Body of pancreas (tissue), 4 donors: ENCODE measurements around the gene SPTBN1. TPM values are rescaled to one million over a fixed set of nuclear protein-coding genes. Genes with fewer than 3 reads are reported as not detected.

Source experiments
- ATAC-seq: fragments of 150-250 bp; one replicate; pipeline ENCODE4 v1.9.1; 2016
- DNase-seq, 4 donors: peaks; one replicate each; pipeline ENCODE4 v3.0.0-alpha.2; 2019
- H3K27ac ChIP-seq, 4 donors: fragments of 200-600 bp; sonication (generic); 1 replicate in 3 of 4; 2 replicates in 1 of 4; pipeline versions ENCODE4 v1.5.1 to v1.6.1; 2016 to 2019; ENCODE audit warnings: mild to moderate bottlenecking in 1 of 4, mixed read lengths in 1 of 4, moderate library complexity in 1 of 4
- H3K27me3 ChIP-seq, 2 donors: fragments of 200-600 bp; sonication (generic); one replicate each; pipeline ENCODE4 v1.6.0; 2016; ENCODE audit warnings: mild to moderate bottlenecking in 1 of 2
- H3K36me3 ChIP-seq, 2 donors: fragments of 200-600 bp; sonication (generic); replicated peaks in 1 of 2; 2 replicates each; pipeline ENCODE4 v1.5.1; 2016; ENCODE audit warnings: low read depth in 2 of 2; ENCODE audit not compliant: insufficient read depth in 1 of 2
- H3K4me1 ChIP-seq: fragments of 200-600 bp; sonication (generic); one replicate; pipeline ENCODE4 v1.6.0; 2016
- H3K4me3 ChIP-seq, 2 donors: fragments of 200-600 bp; sonication (generic); 1 replicate in 1 of 2; 2 replicates in 1 of 2; pipeline ENCODE4 v1.5.1; 2016 to 2019
- H3K9me3 ChIP-seq, 3 donors: fragments of 200-600 bp; sonication (generic); 1 replicate in 2 of 3; 2 replicates in 1 of 3; pipeline ENCODE4 v1.5.1; 2016
- CTCF ChIP-seq, 7 experiments: fragments of 450-650 bp in 4 of 7; fragments of 200-600 bp in 3 of 7; sonication (generic) in 3 of 7; IDR thresholded peaks; one replicate each; pipeline ENCODE4 v1.5.1; 2016 to 2019; ENCODE audit warnings: antibody characterized with exemption in 7 of 7
- POLR2A ChIP-seq, 3 donors: fragments of 450-650 bp; IDR thresholded peaks; one replicate each; pipeline ENCODE4 v1.6.1; 2016; ENCODE audit warnings: antibody characterized with exemption in 3 of 3, mild to moderate bottlenecking in 2 of 3
- WGBS, 2 donors: methylation state at CpG; one replicate each; pipeline ENCODE4 v1.1.5; 2017; 5-methylcytosine and 5-hydroxymethylcytosine counted together
- intact Hi-C: fragments of 100-400 bp; cut with DNase I; formaldehyde crosslinking; loops from one replicate; pipeline ENCODE4 v1.15.1; 2023
- total RNA-seq, 2 donors: library from RNA; depleted of rRNA; stranded (reverse); fragments of >200 nt; gene quantifications; one replicate each; pipeline ENCODE4 v1.1.0, GENCODE V29; 2016

The SPTBN1 gene
- total RNA-seq, 2 donors from 2014 or later: 186 to 195 TPM

GRCh38 chr2:54663424-54664030, 207.4 kb downstream of the SPTBN1 start:
- H3K27me3 ChIP-seq: no peaks in the 10 kb centered on the region
- peaks cover 0 to 18% of the 10 kb centered on the region in 2 donors for H3K36me3 ChIP-seq
- no peak for ATAC-seq
- H3K4me1 ChIP-seq: peaks cover 31% of the 10 kb centered on the region
- intact Hi-C loops: no loop called here
- TF ChIP-seq POLR2A (IDR thresholded peaks at IDR 0.05) (no peak), CTCF (IDR thresholded peaks at IDR 0.05) (no peak)
- H3K4me3 ChIP-seq: no peak overlapping the region
- no peaks in the 10 kb centered on the region for H3K9me3 ChIP-seq
- no peak overlapping the region for H3K27ac ChIP-seq
- no peak for DNase-seq
- WGBS, 2 donors: 83 to 84% methylated on average over 10 to 13 of the region's 13 CpGs

GRCh38 chr2:54664238-54664786, 208.2 kb downstream of the SPTBN1 start:
- intact Hi-C loops: no loop called here
- Histone ChIP-seq H3K9me3 (no peaks in the 10 kb centered on the region), H3K4me3 (no peak overlapping the region), H3K4me1 (peaks cover 37% of the 10 kb centered on the region), H3K27ac (no peak overlapping the region), H3K27me3 (no peaks in the 10 kb centered on the region), H3K36me3 (peaks cover 0 to 15% of the 10 kb centered on the region in 2 donors)
- WGBS, 2 donors: 93 to 95% methylated on average over 18 of the region's 18 CpGs
- DNase-seq (no peak), ATAC-seq (no peak)
- no peak for TF ChIP-seq POLR2A (IDR thresholded peaks at IDR 0.05)
- TF ChIP-seq CTCF (IDR thresholded peaks at IDR 0.05): no peak

GRCh38 chr2:54665436-54665856, 209.3 kb downstream of the SPTBN1 start:
- Histone ChIP-seq H3K27me3 (no peaks in the 10 kb centered on the region), H3K36me3 (peaks cover 0 to 13% of the 10 kb centered on the region in 2 donors), H3K9me3 (no peaks in the 10 kb centered on the region), H3K4me1 (peaks cover 48% of the 10 kb centered on the region), H3K27ac (peak overlapping the region; percentile 26 to 66 (median 56)), H3K4me3 (no peak overlapping the region)
- ATAC-seq (no peak), DNase-seq (peak; percentile 34 to 67 (median 56))
- 33 to 38% methylated on average over 3 of the region's 3 CpGs for WGBS, 2 donors
- intact Hi-C loops: no loop called here
- TF ChIP-seq CTCF (IDR thresholded peaks at IDR 0.05): peak; percentile 28 to 59 (median 50)
- TF ChIP-seq POLR2A (IDR thresholded peaks at IDR 0.05): no peak

GRCh38 chr2:54666131-54666633, 210.1 kb downstream of the SPTBN1 start:
- intact Hi-C loops: no loop called here
- Histone ChIP-seq H3K4me3 (no peak overlapping the region), H3K27ac (peak overlapping the region; percentile 26 to 66 (median 56)), H3K36me3 (peaks cover 0 to 13% of the 10 kb centered on the region in 2 donors), H3K9me3 (no peaks in the 10 kb centered on the region), H3K27me3 (no peaks in the 10 kb centered on the region), H3K4me1 (peaks cover 48% of the 10 kb centered on the region)
- WGBS, 2 donors: 45 to 49% methylated on average over 3 of the region's 3 CpGs
- DNase-seq: peak in 1 of 4 donors; percentile 40
- ATAC-seq: peak; percentile 41
- TF ChIP-seq POLR2A (IDR thresholded peaks at IDR 0.05) (no peak), CTCF (IDR thresholded peaks at IDR 0.05) (no peak)
